Endothelial cell of umbilical vein (primary cell): ENCODE results near the gene PTGES. TPM values are rescaled to one million over a fixed set of nuclear protein-coding genes. Genes with fewer than 3 reads are reported as not detected.

Experiments
- BruUV-seq: library from RNA; stranded (reverse); fragments of 400-500 nt; replicated peaks from 2 replicates; lab custom pipeline; 2021; lab: Mats Ljungman, UMichigan
- CTCF ChIA-PET: fragments of 300-600, 350-600 bp; sonication (Branson Sonifier 250); formaldehyde crosslinking; loops from one replicate; lab custom pipeline; 2021; ENCODE audit warnings: antibody characterized with exemption, inconsistent platforms; lab: Charles Lee
- POLR2A ChIA-PET: fragments of 300-600, 350-600 bp; sonication (Branson Sonifier 250); formaldehyde crosslinking; loops from one replicate; lab custom pipeline; 2021; ENCODE audit warnings: antibody characterized with exemption, inconsistent platforms; lab: Charles Lee
- DNase-seq: peaks from one replicate; pipeline ENCODE4 v3.0.0-alpha.2; 2011; ENCODE audit warnings: low read depth, low spot score
- FAIRE-seq: peaks from 2 replicates; lab custom pipeline; 2011; peaks lifted over from hg19 to GRCh38; lab: Jason Lieb, UNC
- H2AFZ ChIP-seq: 2 replicates; pipeline ENCODE4 v1.6.0; 2012; ENCODE audit warnings: low read depth, low read length, control low read depth, inconsistent platforms
- H3K27ac ChIP-seq: 2 replicates; pipeline ENCODE4 v1.5.1; 2011; ENCODE audit warnings: low read depth, mild to moderate bottlenecking, control low read depth, low read length, moderate library complexity; ENCODE audit not compliant: insufficient read depth
- H3K27me3 ChIP-seq, 2 experiments: 2 replicates each; pipeline versions ENCODE4 v1.6.0 to v1.6.1; 2011; ENCODE audit warnings: low read length in 2 of 2, mixed read lengths in 1 of 2; ENCODE audit not compliant: control insufficient read depth in 2 of 2, insufficient read depth in 2 of 2
- H3K36me3 ChIP-seq, 2 experiments: 2 replicates in 1 of 2; 3 replicates in 1 of 2; pipeline ENCODE4 v1.5.1; 2011; ENCODE audit warnings: low read length in 2 of 2, mild to moderate bottlenecking in 1 of 2, moderate library complexity in 1 of 2; ENCODE audit not compliant: control insufficient read depth in 2 of 2, insufficient read depth in 2 of 2; ENCODE audit errors: extremely low read depth in 1 of 2
- H3K4me1 ChIP-seq: 3 replicates; pipeline ENCODE4 v1.5.1; 2011; ENCODE audit warnings: mild to moderate bottlenecking, low read length; ENCODE audit not compliant: control insufficient read depth, insufficient read depth; ENCODE audit errors: extremely low read depth
- H3K4me2 ChIP-seq: 2 replicates; pipeline ENCODE4 v1.6.1; 2011; ENCODE audit warnings: low read length, control low read depth, mixed read lengths; ENCODE audit not compliant: insufficient read depth
- H3K4me3 ChIP-seq, 3 experiments: fragments of 200-600 bp in 1 of 3; sonication (generic), shearing (Covaris generic) in 1 of 3; replicated peaks in 1 of 3; 2 replicates each; pipeline ENCODE4 v1.5.1; 2011 to 2016; ENCODE audit warnings: control low read depth in 3 of 3, low read length in 3 of 3, mild to moderate bottlenecking in 2 of 3, inconsistent platforms in 1 of 3, low read depth in 1 of 3, moderate library complexity in 1 of 3; ENCODE audit not compliant: insufficient read depth in 1 of 3
- H3K79me2 ChIP-seq: 2 replicates; pipeline ENCODE4 v1.6.0; 2012; ENCODE audit warnings: low read length, inconsistent platforms; ENCODE audit not compliant: control insufficient read depth, insufficient read depth
- H3K9ac ChIP-seq: replicated peaks from 2 replicates; pipeline ENCODE3; 2011; ENCODE audit warnings: low read length, control low read depth; ENCODE audit not compliant: insufficient read depth; ENCODE audit errors: extremely low read depth
- H3K9me1 ChIP-seq: replicated peaks from 3 replicates; pipeline ENCODE4 v1.6.0; 2011; ENCODE audit warnings: mild to moderate bottlenecking, low read length; ENCODE audit not compliant: control insufficient read depth, insufficient read depth; ENCODE audit errors: extremely low read depth
- H3K9me3 ChIP-seq: replicated peaks from 2 replicates; pipeline ENCODE4 v1.5.1; 2012; ENCODE audit warnings: low read length, inconsistent platforms; ENCODE audit not compliant: control insufficient read depth, insufficient read depth
- H4K20me1 ChIP-seq: replicated peaks from 2 replicates; pipeline ENCODE3; 2011; ENCODE audit warnings: mild to moderate bottlenecking, low read length; ENCODE audit not compliant: control insufficient read depth, insufficient read depth; ENCODE audit errors: extremely low read depth
- EZH2 ChIP-seq: IDR thresholded peaks from 2 replicates; pipeline ENCODE4 v1.6.1; 2012; ENCODE audit warnings: borderline replicate concordance, low read depth, mild to moderate bottlenecking, moderate library complexity, low read length, inconsistent platforms; ENCODE audit not compliant: severe bottlenecking
- FOS ChIP-seq: IDR thresholded peaks from 2 replicates; pipeline ENCODE4 v1.6.1; 2011; ENCODE audit warnings: mild to moderate bottlenecking, low read length, moderate library complexity, borderline replicate concordance; ENCODE audit not compliant: insufficient read depth
- GATA2 ChIP-seq: IDR thresholded peaks from 2 replicates; pipeline ENCODE4 v1.7.0; 2011; ENCODE audit warnings: low read depth, mild to moderate bottlenecking, moderate library complexity, mixed read lengths, low read length; ENCODE audit not compliant: insufficient read length, insufficient read depth
- JUN ChIP-seq: IDR thresholded peaks from 2 replicates; pipeline ENCODE4 v1.6.1; 2011; ENCODE audit warnings: borderline replicate concordance, low read depth; ENCODE audit not compliant: insufficient read length, insufficient read depth
- MYC ChIP-seq: IDR thresholded peaks from one replicate; pipeline ENCODE4 v1.6.1; 2011; ENCODE audit warnings: mild to moderate bottlenecking, low read depth, low read length
- POLR2A ChIP-seq: IDR thresholded peaks from 2 replicates; pipeline ENCODE4 v1.6.1; 2012; ENCODE audit warnings: low read depth, mild to moderate bottlenecking, control low read depth, low read length
- POLR2AphosphoS5 ChIP-seq: IDR thresholded peaks from 2 replicates; pipeline ENCODE4 v1.6.1; 2012; ENCODE audit warnings: low read depth, mild to moderate bottlenecking, control low read depth, low read length, moderate library complexity; ENCODE audit not compliant: insufficient read depth
- dilution Hi-C: fragments of 300-500 bp; cut with MboI; formaldehyde crosslinking; loops from one replicate; pipeline ENCODE4 v1.15.0; 2019; ENCODE audit warnings: low sequenced_read_pairs; ENCODE audit not compliant: extremely low pct_ligation_motif_present
- intact Hi-C: fragments of 100-400 bp; cut with micrococcal nuclease; formaldehyde crosslinking; loops from one replicate; pipeline ENCODE4 v1.10.0; 2022
- polyA plus RNA-seq, 4 experiments: library from polyadenylated mRNA; depleted of rRNA in 3 of 4; stranded (reverse) in 3 of 4; unstranded in 1 of 4; fragments of >200 nt; gene quantifications; 2 replicates each; pipeline versions ENCODE4 v1.2.1 to v1.2.3, GENCODE V29; 2011 to 2012; ENCODE audit warnings: missing spikeins in 1 of 4
- total RNA-seq: library from RNA; stranded (reverse); gene quantifications from 2 replicates; pipeline ENCODE4 v1.2.3, GENCODE V29; 2021
- TF ChIP-seq, protein P1 (sequence below), 2 donors: IDR thresholded peaks; 1 replicate in 1 of 2; 2 replicates in 1 of 2; pipeline ENCODE4 v1.5.1; 2011; ENCODE audit warnings: low read length in 2 of 2, mild to moderate bottlenecking in 2 of 2, moderate library complexity in 2 of 2, control low read depth in 1 of 2, inconsistent platforms in 1 of 2, low read depth in 1 of 2; ENCODE audit not compliant: insufficient read depth in 1 of 2; ENCODE audit errors: extremely low read depth in 1 of 2
- TF ChIP-seq, protein P2 (sequence below): IDR thresholded peaks from 2 replicates; pipeline ENCODE4 v1.6.1; 2011; ENCODE audit not compliant: insufficient read depth, insufficient read length

Gene PTGES
- total and polyA plus RNA-seq, 2 donors (not counting 3 experiments of a cell fraction or from before 2014, with no cell fraction given) = not detected

DNA sequence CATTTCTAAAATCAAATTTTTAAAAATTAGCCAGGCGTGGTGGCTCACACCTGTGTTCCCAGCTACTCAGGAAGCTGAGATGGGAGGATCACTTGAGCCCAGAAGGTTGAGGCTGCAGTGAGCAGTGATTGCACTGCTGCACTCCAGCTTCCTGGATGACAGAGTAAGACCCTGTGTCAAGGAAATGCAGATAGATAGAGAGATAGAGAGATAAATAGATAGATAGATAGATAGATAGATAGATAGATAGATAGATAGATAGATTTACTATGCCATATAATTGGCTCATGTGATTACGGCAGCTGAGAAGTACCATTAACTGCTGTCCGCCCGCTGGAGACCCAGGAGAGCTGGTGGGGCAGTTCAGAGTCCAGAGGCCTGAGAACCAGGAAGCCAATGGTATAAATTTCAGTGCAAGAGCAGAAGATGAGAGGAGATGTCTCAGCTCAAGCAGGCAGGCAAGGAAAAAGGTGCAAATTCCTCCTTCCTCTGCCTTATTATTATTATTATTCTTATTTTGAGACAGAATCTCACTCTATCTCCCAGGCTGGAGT lies 13.0 kb upstream of the PTGES start:
- DNase-seq (no peak), FAIRE-seq (no peak)
- intact Hi-C loops (no loop called here), dilution Hi-C loops (no loop called here)
- Histone ChIP-seq H2AFZ (no peak overlapping the region), H3K9ac (no peak overlapping the region), H3K4me1 (peaks cover 3% of the 10 kb centered on the region), H3K9me3 (no peaks in the 10 kb centered on the region), H3K4me3 (no peak overlapping the region), H4K20me1 (no peaks in the 10 kb centered on the region), H3K27me3 (peaks cover 0 to under 1% of the 10 kb centered on the region in 2 experiments), H3K4me2 (no peak overlapping the region), H3K36me3 (no peaks in the 10 kb centered on the region), H3K9me1 (no peaks in the 10 kb centered on the region), H3K27ac (no peak overlapping the region), H3K79me2 (no peaks in the 10 kb centered on the region)
- CTCF ChIA-PET = interaction anchor here (0.9 to 1.5 kb wide), 2 partner anchors 9 to 16 kb away, joined by 3 read pairs; no protein-coding TSS in a partner anchor
- POLR2A ChIA-PET = no interaction called here
- TF ChIP-seq, protein P1, sequence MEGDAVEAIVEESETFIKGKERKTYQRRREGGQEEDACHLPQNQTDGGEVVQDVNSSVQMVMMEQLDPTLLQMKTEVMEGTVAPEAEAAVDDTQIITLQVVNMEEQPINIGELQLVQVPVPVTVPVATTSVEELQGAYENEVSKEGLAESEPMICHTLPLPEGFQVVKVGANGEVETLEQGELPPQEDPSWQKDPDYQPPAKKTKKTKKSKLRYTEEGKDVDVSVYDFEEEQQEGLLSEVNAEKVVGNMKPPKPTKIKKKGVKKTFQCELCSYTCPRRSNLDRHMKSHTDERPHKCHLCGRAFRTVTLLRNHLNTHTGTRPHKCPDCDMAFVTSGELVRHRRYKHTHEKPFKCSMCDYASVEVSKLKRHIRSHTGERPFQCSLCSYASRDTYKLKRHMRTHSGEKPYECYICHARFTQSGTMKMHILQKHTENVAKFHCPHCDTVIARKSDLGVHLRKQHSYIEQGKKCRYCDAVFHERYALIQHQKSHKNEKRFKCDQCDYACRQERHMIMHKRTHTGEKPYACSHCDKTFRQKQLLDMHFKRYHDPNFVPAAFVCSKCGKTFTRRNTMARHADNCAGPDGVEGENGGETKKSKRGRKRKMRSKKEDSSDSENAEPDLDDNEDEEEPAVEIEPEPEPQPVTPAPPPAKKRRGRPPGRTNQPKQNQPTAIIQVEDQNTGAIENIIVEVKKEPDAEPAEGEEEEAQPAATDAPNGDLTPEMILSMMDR (IDR thresholded peaks at IDR 0.05; ENCODE audit: extremely low read depth in 1 of 2, insufficient read depth in 1 of 2, low read depth in 1 of 2, low read length in 2 of 2) = no peak
- TF ChIP-seq, protein P2, sequence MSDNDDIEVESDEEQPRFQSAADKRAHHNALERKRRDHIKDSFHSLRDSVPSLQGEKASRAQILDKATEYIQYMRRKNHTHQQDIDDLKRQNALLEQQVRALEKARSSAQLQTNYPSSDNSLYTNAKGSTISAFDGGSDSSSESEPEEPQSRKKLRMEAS = no peak
- no peak for TF ChIP-seq POLR2A
- no peak for TF ChIP-seq POLR2AphosphoS5
- no peak for TF ChIP-seq MYC
- TF ChIP-seq EZH2 = no peak
- no peak for TF ChIP-seq FOS
- no peak for TF ChIP-seq GATA2
- no peak for TF ChIP-seq JUN
- BruUV-seq = no TSS peak
